Measurements from ENCODE around the gene TNRC6B.
"Not testable (repeated sequence)": the region's sequence is repeated elsewhere in the genome, so short reads cannot be mapped to it uniquely, and the experiment has no call there.

TNRC6B gene

GRCh38 chr22:40178417-40179409 lies 988 bp downstream of the TNRC6B start:
- DNase-seq (ENCODE audit: low read depth), result peak; percentile 55
- H3K4me3 ChIP-seq (ENCODE audit: low read length), result peak overlapping the region; percentile 73
- TF ChIP-seq, protein P1, sequence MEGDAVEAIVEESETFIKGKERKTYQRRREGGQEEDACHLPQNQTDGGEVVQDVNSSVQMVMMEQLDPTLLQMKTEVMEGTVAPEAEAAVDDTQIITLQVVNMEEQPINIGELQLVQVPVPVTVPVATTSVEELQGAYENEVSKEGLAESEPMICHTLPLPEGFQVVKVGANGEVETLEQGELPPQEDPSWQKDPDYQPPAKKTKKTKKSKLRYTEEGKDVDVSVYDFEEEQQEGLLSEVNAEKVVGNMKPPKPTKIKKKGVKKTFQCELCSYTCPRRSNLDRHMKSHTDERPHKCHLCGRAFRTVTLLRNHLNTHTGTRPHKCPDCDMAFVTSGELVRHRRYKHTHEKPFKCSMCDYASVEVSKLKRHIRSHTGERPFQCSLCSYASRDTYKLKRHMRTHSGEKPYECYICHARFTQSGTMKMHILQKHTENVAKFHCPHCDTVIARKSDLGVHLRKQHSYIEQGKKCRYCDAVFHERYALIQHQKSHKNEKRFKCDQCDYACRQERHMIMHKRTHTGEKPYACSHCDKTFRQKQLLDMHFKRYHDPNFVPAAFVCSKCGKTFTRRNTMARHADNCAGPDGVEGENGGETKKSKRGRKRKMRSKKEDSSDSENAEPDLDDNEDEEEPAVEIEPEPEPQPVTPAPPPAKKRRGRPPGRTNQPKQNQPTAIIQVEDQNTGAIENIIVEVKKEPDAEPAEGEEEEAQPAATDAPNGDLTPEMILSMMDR (conservative IDR thresholded peaks at IDR 0.05; ENCODE audit: low read length), result no peak

DNA sequence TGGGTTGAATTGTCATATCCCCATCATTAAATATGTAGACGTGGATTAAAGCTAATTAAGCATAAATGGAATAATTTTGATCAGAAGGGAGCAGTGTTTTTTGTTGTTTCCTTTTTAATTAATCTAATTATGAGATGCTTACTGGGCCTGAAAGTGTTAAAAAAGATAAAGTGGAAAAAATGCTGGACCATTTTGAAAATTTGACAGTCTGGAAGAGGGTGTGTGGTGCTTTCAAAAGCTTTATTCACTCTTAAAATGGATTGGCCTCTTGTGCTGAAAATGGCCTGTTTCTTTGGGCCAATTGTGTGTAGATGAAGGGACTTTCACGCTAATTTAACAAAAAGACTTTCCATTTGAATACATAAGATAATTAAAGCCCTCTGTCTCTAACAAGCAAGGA lies 1.8 kb downstream of the TNRC6B start:
- peak overlapping the region; percentile 73 for H3K4me3 ChIP-seq (ENCODE audit: low read length)
- DNase-seq (ENCODE audit: low read depth), result no peak
- TF ChIP-seq, protein P1 (conservative IDR thresholded peaks at IDR 0.05; ENCODE audit: low read length), result no peak

- TF ChIP-seq, protein P1 (conservative IDR thresholded peaks at IDR 0.05; ENCODE audit: low read length), result no peak
- DNase-seq (ENCODE audit: low read depth), result no peak
- H3K4me3 ChIP-seq (ENCODE audit: low read length), result peak overlapping the region; percentile 73
These were observed 2.7 kb downstream of the TNRC6B start for GRCh38 chr22:40180403-40180802.

DNA sequence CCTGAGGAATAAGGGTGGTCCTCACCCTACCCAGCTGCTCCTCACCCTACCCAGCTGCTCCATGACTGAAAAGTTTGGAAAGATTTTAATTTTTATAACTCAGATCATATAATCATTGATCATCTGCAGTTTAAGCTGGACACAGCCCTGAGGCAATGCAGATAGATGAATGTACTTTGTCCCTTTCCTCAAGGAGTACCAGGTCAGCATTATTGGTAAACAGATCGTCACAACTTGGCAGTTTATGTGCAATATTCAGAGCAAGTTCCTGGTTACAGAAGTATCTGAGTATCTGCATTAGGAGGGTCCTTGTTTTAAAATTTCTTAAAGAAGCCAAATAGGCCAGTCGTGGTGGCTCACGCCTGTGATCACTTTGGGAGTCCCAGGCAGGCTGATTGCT lies 3.6 kb downstream of the TNRC6B start:
- DNase-seq (ENCODE audit: low read depth), result no peak
- TF ChIP-seq, protein P1 (conservative IDR thresholded peaks at IDR 0.05; ENCODE audit: low read length), result no peak
- H3K4me3 ChIP-seq (ENCODE audit: low read length), result peak overlapping the region; percentile 73

GRCh38 chr22:40182231-40182835 lies 4.6 kb downstream of the TNRC6B start:
- H3K4me3 ChIP-seq (ENCODE audit: low read length), result no peak overlapping the region
- DNase-seq (ENCODE audit: low read depth), result peak; percentile 57
- TF ChIP-seq, protein P1 (conservative IDR thresholded peaks at IDR 0.05; ENCODE audit: low read length), result no peak

DNA sequence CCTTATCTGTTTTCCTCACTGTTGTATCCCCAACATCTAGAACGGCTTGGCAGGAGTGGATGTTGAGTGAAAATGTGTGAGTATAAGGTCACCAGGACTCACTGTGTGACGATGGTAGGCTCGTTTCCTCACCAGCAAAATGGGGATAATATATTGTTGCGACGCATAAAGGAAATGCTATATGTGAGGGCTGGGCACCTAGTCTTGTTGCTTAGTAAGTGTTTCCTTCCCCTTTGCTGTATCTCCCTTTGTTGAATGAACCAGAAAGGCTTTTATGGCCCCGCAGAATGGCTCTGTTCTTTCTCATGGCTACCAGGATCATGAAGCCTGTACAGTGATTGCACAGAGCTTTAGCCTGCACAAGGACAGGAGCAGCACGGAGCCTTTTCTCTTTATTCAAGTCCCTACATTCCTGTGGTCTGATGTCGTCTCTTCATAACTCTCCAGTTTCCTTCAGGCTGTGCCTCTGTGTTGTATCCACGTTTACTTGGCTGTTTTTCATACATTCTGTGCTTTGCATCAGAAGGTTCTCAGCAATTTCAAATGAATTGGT lies 5.4 kb downstream of the TNRC6B start:
- TF ChIP-seq, protein P1 (conservative IDR thresholded peaks at IDR 0.05; ENCODE audit: low read length), result no peak
- peak overlapping the region; percentile 31 for H3K4me3 ChIP-seq (ENCODE audit: low read length)
- DNase-seq (ENCODE audit: low read depth), result peak; percentile 92

DNA sequence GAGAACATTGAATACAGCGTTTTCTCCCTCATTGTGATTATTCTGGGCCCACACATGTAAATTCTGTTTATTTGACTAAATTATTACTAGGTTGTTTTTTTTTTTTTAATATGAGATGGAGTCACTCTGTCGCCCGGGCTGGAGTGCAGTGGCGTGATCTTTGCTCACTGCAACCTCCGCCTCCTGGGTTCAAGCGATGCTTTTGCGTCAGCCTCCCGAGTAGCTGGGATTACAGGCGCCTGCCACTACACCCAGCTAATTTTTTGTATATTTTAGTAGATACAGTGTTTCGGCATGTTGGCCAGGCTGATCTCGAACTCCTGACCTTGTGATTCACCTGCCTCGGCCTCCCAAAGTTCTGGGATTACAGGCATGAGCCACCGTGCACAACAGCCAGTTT lies 5.9 kb downstream of the TNRC6B start:
- H3K4me3 ChIP-seq (ENCODE audit: low read length), result peak overlapping the region; percentile 15
- not testable (repeated sequence) for DNase-seq (ENCODE audit: low read depth)
